IMR-90 (cell line): ENCODE results near the gene APC2. TPM values are rescaled to one million over a fixed set of nuclear protein-coding genes. Genes with fewer than 3 reads are reported as not detected.

ENCODE experiments used
- ATAC-seq: fragments of 200-7000 bp; cut with Tn5 transposase; 2 replicates; pipeline ENCODE4 v1.9.1; 2020; ENCODE audit warnings: low read depth, mild to moderate bottlenecking, moderate library complexity
- BruUV-seq: library from RNA; stranded (reverse); fragments of 400-500 nt; replicated peaks from 2 replicates; lab custom pipeline; 2021; lab: Mats Ljungman, UMichigan
- CTCF ChIA-PET: fragments of 300-600 bp; formaldehyde crosslinking; extraction: SDS; loops from one replicate; lab custom pipeline; 2021; ENCODE audit warnings: antibody characterized with exemption; lab: Yijun Ruan, JAX
- POLR2A ChIA-PET: fragments of 300-600 bp; sonication (Branson Sonifier 250); formaldehyde crosslinking; loops from one replicate; lab custom pipeline; 2022; ENCODE audit warnings: antibody characterized with exemption; ENCODE audit not compliant: unreplicated experiment; lab: Charles Lee
- DNase-seq: peaks from one replicate; pipeline ENCODE4 v3.0.0; 2013
- H2AFZ ChIP-seq: replicated peaks from 2 replicates; pipeline ENCODE3; 2013; ENCODE audit warnings: low read length, mild to moderate bottlenecking; ENCODE audit not compliant: poor library complexity
- H2AK5ac ChIP-seq: 2 replicates; pipeline ENCODE4 v1.6.1; 2013; ENCODE audit warnings: low read depth, low read length, inconsistent platforms
- H2AK9ac ChIP-seq: replicated peaks from 2 replicates; pipeline ENCODE3; 2013; ENCODE audit warnings: mild to moderate bottlenecking, low read depth, low read length, moderate library complexity; ENCODE audit not compliant: poor library complexity
- H2BK120ac ChIP-seq: 2 replicates; pipeline ENCODE4 v1.6.1; 2013; ENCODE audit warnings: low read depth, low read length, inconsistent platforms
- H2BK15ac ChIP-seq: 3 replicates; pipeline ENCODE4 v1.6.1; 2013; ENCODE audit warnings: low read depth, low read length, inconsistent platforms
- H2BK20ac ChIP-seq: 2 replicates; pipeline ENCODE4 v1.6.1; 2013; ENCODE audit warnings: low read depth, mild to moderate bottlenecking, inconsistent platforms, low read length, moderate library complexity
- H2BK5ac ChIP-seq: 2 replicates; pipeline ENCODE4 v1.6.1; 2013; ENCODE audit warnings: mild to moderate bottlenecking, low read depth, low read length, inconsistent platforms; ENCODE audit not compliant: poor library complexity, severe bottlenecking
- H3K14ac ChIP-seq: replicated peaks from 2 replicates; pipeline ENCODE4 v1.6.1; 2013; ENCODE audit warnings: low read depth, low read length, inconsistent platforms
- H3K18ac ChIP-seq: 2 replicates; pipeline ENCODE4 v1.6.1; 2013; ENCODE audit warnings: low read depth, low read length, control low read depth
- H3K23ac ChIP-seq: 2 replicates; pipeline ENCODE4 v1.6.1; 2013; ENCODE audit warnings: low read depth, low read length, inconsistent platforms
- H3K27ac ChIP-seq: 2 replicates; pipeline ENCODE4 v1.5.1; 2013; ENCODE audit warnings: mild to moderate bottlenecking, control low read depth, low read length; ENCODE audit not compliant: insufficient read depth
- H3K27me3 ChIP-seq: 2 replicates; pipeline ENCODE4 v1.6.1; 2013; ENCODE audit warnings: low read length; ENCODE audit not compliant: control insufficient read depth, insufficient read depth
- H3K36me3 ChIP-seq: 2 replicates; pipeline ENCODE4 v1.6.1; 2013; ENCODE audit warnings: low read length, mixed read lengths; ENCODE audit not compliant: control insufficient read depth, insufficient read depth
- H3K4ac ChIP-seq: 2 replicates; pipeline ENCODE4 v1.6.1; 2013; ENCODE audit warnings: low read depth, low read length, inconsistent platforms
- H3K4me1 ChIP-seq: 2 replicates; pipeline ENCODE4 v1.6.1; 2013; ENCODE audit warnings: low read length, mixed read lengths; ENCODE audit not compliant: control insufficient read depth, insufficient read depth
- H3K4me2 ChIP-seq: 2 replicates; pipeline ENCODE4 v1.6.1; 2013; ENCODE audit warnings: low read depth, mild to moderate bottlenecking, control low read depth, low read length, moderate library complexity
- H3K4me3 ChIP-seq: 2 replicates; pipeline ENCODE4 v1.5.1; 2013; ENCODE audit warnings: low read depth, mild to moderate bottlenecking, control low read depth, low read length, moderate library complexity; ENCODE audit not compliant: insufficient read depth
- H3K56ac ChIP-seq: 2 replicates; pipeline ENCODE4 v1.6.1; 2013; ENCODE audit warnings: low read length, inconsistent platforms; ENCODE audit not compliant: insufficient read depth; ENCODE audit errors: extremely low read depth
- H3K79me1 ChIP-seq, 2 experiments: 2 replicates each; pipeline ENCODE4 v1.6.1; 2013; ENCODE audit warnings: low read length in 2 of 2, inconsistent platforms in 1 of 2, low read depth in 1 of 2
- H3K9ac ChIP-seq: 2 replicates; pipeline ENCODE4 v1.6.1; 2013; ENCODE audit warnings: low read depth, low read length, control low read depth
- H3K9me1 ChIP-seq: 2 replicates; pipeline ENCODE4 v1.6.1; 2013; ENCODE audit warnings: low read length, inconsistent platforms; ENCODE audit not compliant: insufficient read depth
- H3K9me3 ChIP-seq: 2 replicates; pipeline ENCODE4 v1.6.1; 2013; ENCODE audit warnings: low read length; ENCODE audit not compliant: control insufficient read depth, insufficient read depth
- H4K20me1 ChIP-seq: 2 replicates; pipeline ENCODE4 v1.6.1; 2013; ENCODE audit warnings: low read length, inconsistent platforms; ENCODE audit not compliant: insufficient read depth
- H4K5ac ChIP-seq: 2 replicates; pipeline ENCODE4 v1.6.1; 2013; ENCODE audit warnings: mild to moderate bottlenecking, low read depth, low read length, control low read depth
- H4K8ac ChIP-seq, 2 experiments: 2 replicates each; pipeline ENCODE4 v1.6.1; 2013; ENCODE audit warnings: low read depth in 2 of 2, low read length in 2 of 2, control low read depth in 1 of 2, inconsistent platforms in 1 of 2
- H4K91ac ChIP-seq: 2 replicates; pipeline ENCODE4 v1.6.1; 2013; ENCODE audit warnings: low read depth, low read length, inconsistent platforms; ENCODE audit not compliant: insufficient read depth
- CEBPB ChIP-seq: IDR thresholded peaks from 2 replicates; pipeline ENCODE4 v1.6.1; 2012; ENCODE audit warnings: low read depth, low read length, improper control_type of control experiment
- MAFK ChIP-seq: IDR thresholded peaks from 2 replicates; pipeline ENCODE4 v1.6.1; 2012; ENCODE audit warnings: low read depth, low read length, improper control_type of control experiment
- MAZ ChIP-seq: IDR thresholded peaks from 2 replicates; pipeline ENCODE4 v1.6.1; 2012; ENCODE audit warnings: low read depth, mild to moderate bottlenecking, low read length, improper control_type of control experiment, moderate library complexity, borderline replicate concordance
- WGBS, 2 experiments: methylation state at CpG; one replicate each; pipeline versions ENCODE4 v1.1.5 to v1.1.7; 2013; ENCODE audit warnings: missing lambda C conversion rate in 2 of 2; ENCODE audit not compliant: insufficient read length in 1 of 2; ENCODE audit errors: extremely low coverage in 2 of 2; 5-methylcytosine and 5-hydroxymethylcytosine counted together
- dilution Hi-C: fragments of 300-500 bp; cut with HindIII; formaldehyde crosslinking; loops from one replicate; pipeline ENCODE4 v1.14.3; 2018; ENCODE audit warnings: low sequenced_read_pairs; ENCODE audit not compliant: unreplicated experiment
- in situ Hi-C: fragments of 300-500 bp; cut with MboI; formaldehyde crosslinking; loops from 3 replicates; pipeline ENCODE4 v1.14.3; 2019; ENCODE audit warnings: low sequenced_read_pairs, inconsistent platforms, mixed read lengths
- intact Hi-C: fragments of 100-400 bp; cut with micrococcal nuclease; formaldehyde crosslinking; loops from 2 replicates; pipeline ENCODE4 v1.10.0; 2022
- polyA plus RNA-seq, 3 experiments: library from polyadenylated mRNA; depleted of rRNA; stranded (reverse); fragments of >200 nt; gene quantifications; 2 replicates each; pipeline ENCODE4 v1.2.3, GENCODE V29; 2012; ENCODE audit warnings: low replicate concordance in 1 of 3
- total RNA-seq: library from RNA; depleted of rRNA; stranded (reverse); fragments of >200 nt; gene quantifications from 2 replicates; pipeline ENCODE4 v1.2.3, GENCODE V29; 2012
- TF ChIP-seq, protein P1 (sequence below): fragments of 150-350 bp; IDR thresholded peaks from 2 replicates; pipeline ENCODE4 v1.6.1; 2016; ENCODE audit warnings: low read depth, mild to moderate bottlenecking, low read length, moderate library complexity, borderline replicate concordance

The APC2 gene
- total and polyA plus RNA-seq, 2 of the 4 experiments (the other 2 are of a cell fraction), result 0.36 to 0.41 TPM

DNA sequence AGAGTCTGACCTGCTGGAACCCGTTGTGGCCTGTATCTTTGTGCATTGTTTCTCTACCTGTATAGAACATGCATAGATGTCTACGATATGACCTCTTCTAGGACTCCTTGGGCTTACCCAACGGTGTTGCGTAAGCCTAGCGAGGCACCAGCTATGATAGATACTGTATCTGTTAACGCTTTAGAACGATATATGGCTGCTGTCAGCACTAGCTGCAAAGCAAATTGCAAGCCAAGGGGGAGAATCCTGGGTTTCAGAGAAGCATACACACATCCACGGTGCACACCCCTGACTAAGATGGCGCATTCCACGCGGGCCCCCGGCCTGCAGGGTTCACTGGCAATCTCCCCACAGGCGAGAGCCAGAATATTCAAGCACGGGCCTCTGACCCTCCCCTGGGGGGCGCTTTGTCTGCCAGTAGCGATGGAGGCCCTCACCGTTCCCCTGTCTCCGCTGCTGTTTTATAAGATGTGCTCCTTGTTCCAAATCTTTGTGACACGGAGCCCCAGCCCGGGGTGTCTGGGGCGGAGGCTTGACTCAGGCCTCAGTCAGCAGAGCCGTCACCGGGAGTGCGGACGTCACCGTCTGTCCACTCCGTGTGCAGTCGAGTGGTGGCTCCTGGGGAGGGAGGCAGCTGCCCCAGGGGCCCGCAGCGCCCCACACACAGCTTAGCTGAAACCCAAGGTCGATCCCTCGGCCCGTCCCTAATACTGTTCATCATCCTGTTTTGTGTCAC, 24.7 kb upstream of the APC2 start:
- intact Hi-C loops, result no loop called here
- Histone ChIP-seq H3K4me3 (no peak overlapping the region), H4K8ac (no peak overlapping the region), H2BK5ac (no peak overlapping the region), H2AFZ (no peak overlapping the region), H2BK20ac (no peak overlapping the region), H3K14ac (no peak overlapping the region), H3K23ac (no peak overlapping the region), H3K4me1 (no peaks in the 10 kb centered on the region), H3K4ac (no peak overlapping the region), H2AK5ac (no peak overlapping the region), H2BK120ac (no peak overlapping the region), H3K56ac (no peak overlapping the region), H3K9ac (no peak overlapping the region), H3K9me3 (no peaks in the 10 kb centered on the region), H2AK9ac (peak overlapping the region; percentile 15), H3K79me1 (peaks cover 30 to 78% of the 10 kb centered on the region in 2 experiments), H3K27me3 (no peaks in the 10 kb centered on the region), H4K20me1 (peaks cover 63% of the 10 kb centered on the region), H4K5ac (no peak overlapping the region), H3K36me3 (peaks cover 80% of the 10 kb centered on the region), H3K4me2 (no peak overlapping the region), H4K91ac (no peak overlapping the region), H3K27ac (no peak overlapping the region), H2BK15ac (no peak overlapping the region), H3K18ac (no peak overlapping the region), H3K9me1 (0 out of 2 replicates have a peak, but pooled peaks cover 3% of the 10 kb centered on the region)
- ATAC-seq, result no peak
- WGBS, 2 experiments, result 87% methylated on average over 18 of the region's 33 CpGs; no CpG with 5 or more reads in 1 of the 2 experiments
- TF ChIP-seq CEBPB (peak; percentile 75), MAZ (no peak), MAFK (no peak)
- TF ChIP-seq, protein P1, sequence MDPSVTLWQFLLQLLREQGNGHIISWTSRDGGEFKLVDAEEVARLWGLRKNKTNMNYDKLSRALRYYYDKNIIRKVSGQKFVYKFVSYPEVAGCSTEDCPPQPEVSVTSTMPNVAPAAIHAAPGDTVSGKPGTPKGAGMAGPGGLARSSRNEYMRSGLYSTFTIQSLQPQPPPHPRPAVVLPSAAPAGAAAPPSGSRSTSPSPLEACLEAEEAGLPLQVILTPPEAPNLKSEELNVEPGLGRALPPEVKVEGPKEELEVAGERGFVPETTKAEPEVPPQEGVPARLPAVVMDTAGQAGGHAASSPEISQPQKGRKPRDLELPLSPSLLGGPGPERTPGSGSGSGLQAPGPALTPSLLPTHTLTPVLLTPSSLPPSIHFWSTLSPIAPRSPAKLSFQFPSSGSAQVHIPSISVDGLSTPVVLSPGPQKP, result no peak
- dilution Hi-C loops, result no loop called here
- ChIA-PET POLR2A (no interaction called here), CTCF (no interaction called here)
- DNase-seq, result no peak
- BruUV-seq, result no TSS peak
- in situ Hi-C loops, result no loop called here
